A673 (cell line): Measurements from ENCODE around the gene FBXL2. TPM values are rescaled to one million over a fixed set of nuclear protein-coding genes. Genes with fewer than 3 reads are reported as not detected.

Experiments used
- BruUV-seq: library from RNA; stranded (reverse); fragments of 400-500 nt; replicated peaks from 2 replicates; lab custom pipeline; 2021; lab: Mats Ljungman, UMichigan
- CTCF ChIA-PET: fragments of 300-600 bp; sonication (Branson Sonifier 250); formaldehyde crosslinking; loops from one replicate; lab custom pipeline; 2022; ENCODE audit warnings: antibody characterized with exemption; lab: Charles Lee
- POLR2A ChIA-PET: fragments of 300-600 bp; sonication (Branson Sonifier 250); formaldehyde crosslinking; loops from one replicate; lab custom pipeline; 2022; ENCODE audit warnings: antibody characterized with exemption; ENCODE audit not compliant: low non-redundant PET; lab: Charles Lee
- DNase-seq: peaks from one replicate; pipeline ENCODE4 v3.0.0-alpha.2; 2015; ENCODE audit warnings: low spot score
- H3K27ac ChIP-seq: fragments of 200-600 bp; sonication (generic); 2 replicates; pipeline ENCODE4 v1.5.1; 2016; ENCODE audit warnings: mixed run types, low read depth, mild to moderate bottlenecking, mixed read lengths, antibody characterized with exemption, low read length; ENCODE audit not compliant: poor library complexity, severe bottlenecking
- H3K27me3 ChIP-seq: fragments of 200-600 bp; sonication (generic); replicated peaks from 2 replicates; pipeline ENCODE4 v1.6.1; 2017; ENCODE audit warnings: mixed run types, low read depth, mild to moderate bottlenecking, mixed read lengths, antibody characterized with exemption, low read length; ENCODE audit not compliant: insufficient read depth, poor library complexity
- H3K36me3 ChIP-seq: fragments of 200-600 bp; sonication (generic); 2 replicates; pipeline ENCODE4 v1.6.1; 2016; ENCODE audit warnings: mixed run types, mild to moderate bottlenecking, mixed read lengths, antibody characterized with exemption, low read length; ENCODE audit not compliant: insufficient read depth, poor library complexity, severe bottlenecking
- H3K4me1 ChIP-seq: fragments of 200-600 bp; sonication (generic); 2 replicates; pipeline ENCODE4 v1.6.1; 2017; ENCODE audit warnings: mixed run types, mild to moderate bottlenecking, mixed read lengths, antibody characterized with exemption, low read length; ENCODE audit not compliant: insufficient read depth, poor library complexity, severe bottlenecking
- H3K4me3 ChIP-seq: fragments of 200-600 bp; sonication (generic); 2 replicates; pipeline ENCODE4 v1.5.1; 2016; ENCODE audit warnings: low read depth, mixed run types, mild to moderate bottlenecking, mixed read lengths, low read length; ENCODE audit not compliant: poor library complexity, severe bottlenecking
- H3K9me3 ChIP-seq: fragments of 200-600 bp; sonication (generic); 2 replicates; pipeline ENCODE4 v1.6.1; 2016; ENCODE audit warnings: mixed run types, low read depth, mild to moderate bottlenecking, mixed read lengths, antibody characterized with exemption, low read length; ENCODE audit not compliant: poor library complexity, severe bottlenecking
- EZH2 ChIP-seq: fragments of 200-600 bp; sonication (generic); IDR thresholded peaks from 2 replicates; pipeline ENCODE4 v1.6.1; 2017; ENCODE audit warnings: borderline replicate concordance, low read depth, mild to moderate bottlenecking, mixed read lengths, antibody characterized with exemption, low read length; ENCODE audit not compliant: poor library complexity, severe bottlenecking
- intact Hi-C: fragments of 100-400 bp; cut with micrococcal nuclease; formaldehyde crosslinking; loops from one replicate; pipeline ENCODE4 v1.10.0; 2022; ENCODE audit not compliant: unreplicated experiment
- total RNA-seq: library from RNA; stranded (reverse); gene quantifications from 2 replicates; pipeline ENCODE4 v1.2.3, GENCODE V29; 2021
- TF ChIP-seq, protein P1 (sequence below): fragments of 300-800, 200-600 bp; sonication (generic); conservative IDR thresholded peaks from 2 replicates; pipeline ENCODE4 v1.5.1; 2017; ENCODE audit warnings: low read depth, mild to moderate bottlenecking, antibody characterized with exemption, low read length, moderate library complexity, mixed read lengths

Gene FBXL2
- total RNA-seq, 1 experiment from 2014 or later = 7.8 TPM

DNA sequence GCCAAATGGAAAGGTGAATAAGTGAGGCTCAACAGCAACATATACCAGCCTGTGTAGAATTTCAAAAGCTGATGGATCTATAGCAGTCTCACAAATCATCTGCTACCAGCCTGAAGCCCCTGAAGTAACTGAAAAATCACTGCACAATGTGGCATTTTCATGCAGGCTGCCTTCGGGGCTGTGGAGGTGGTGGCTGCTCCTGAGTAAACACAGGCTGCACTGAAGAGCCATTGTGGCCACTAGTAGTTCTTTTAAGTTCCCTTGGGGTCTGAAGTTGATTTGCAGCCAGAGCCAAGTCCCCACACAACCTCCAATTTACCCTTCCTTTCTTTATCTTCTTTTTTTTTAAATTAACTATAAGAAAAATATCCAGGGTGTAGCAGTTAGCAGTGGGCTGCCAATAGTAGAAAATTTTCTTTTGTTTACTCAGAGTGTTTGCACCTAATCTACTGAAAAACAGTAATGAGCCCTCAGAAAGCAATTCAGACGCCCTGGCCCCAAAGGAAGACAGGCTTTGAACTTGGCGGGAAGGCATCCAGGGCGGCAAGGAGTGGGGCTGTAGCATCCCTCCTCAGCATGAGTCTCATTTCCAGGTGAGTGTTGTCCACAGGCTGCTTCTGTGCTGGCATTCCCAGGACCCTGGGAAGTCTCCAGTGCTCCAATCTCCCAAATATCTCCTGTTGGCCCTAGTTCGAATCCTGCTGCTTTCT, 45.3 kb upstream of the FBXL2 start:
- POLR2A ChIA-PET = no interaction called here
- no peak for TF ChIP-seq EZH2
- TF ChIP-seq, protein P1, sequence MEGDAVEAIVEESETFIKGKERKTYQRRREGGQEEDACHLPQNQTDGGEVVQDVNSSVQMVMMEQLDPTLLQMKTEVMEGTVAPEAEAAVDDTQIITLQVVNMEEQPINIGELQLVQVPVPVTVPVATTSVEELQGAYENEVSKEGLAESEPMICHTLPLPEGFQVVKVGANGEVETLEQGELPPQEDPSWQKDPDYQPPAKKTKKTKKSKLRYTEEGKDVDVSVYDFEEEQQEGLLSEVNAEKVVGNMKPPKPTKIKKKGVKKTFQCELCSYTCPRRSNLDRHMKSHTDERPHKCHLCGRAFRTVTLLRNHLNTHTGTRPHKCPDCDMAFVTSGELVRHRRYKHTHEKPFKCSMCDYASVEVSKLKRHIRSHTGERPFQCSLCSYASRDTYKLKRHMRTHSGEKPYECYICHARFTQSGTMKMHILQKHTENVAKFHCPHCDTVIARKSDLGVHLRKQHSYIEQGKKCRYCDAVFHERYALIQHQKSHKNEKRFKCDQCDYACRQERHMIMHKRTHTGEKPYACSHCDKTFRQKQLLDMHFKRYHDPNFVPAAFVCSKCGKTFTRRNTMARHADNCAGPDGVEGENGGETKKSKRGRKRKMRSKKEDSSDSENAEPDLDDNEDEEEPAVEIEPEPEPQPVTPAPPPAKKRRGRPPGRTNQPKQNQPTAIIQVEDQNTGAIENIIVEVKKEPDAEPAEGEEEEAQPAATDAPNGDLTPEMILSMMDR = no peak
- no peak overlapping the region for H3K4me3 ChIP-seq
- no peaks in the 10 kb centered on the region for H3K9me3 ChIP-seq
- H3K27ac ChIP-seq = no peak overlapping the region
- CTCF ChIA-PET = no interaction called here
- H3K4me1 ChIP-seq = no peaks in the 10 kb centered on the region
- DNase-seq = no peak
- H3K36me3 ChIP-seq = no peaks in the 10 kb centered on the region
- BruUV-seq = no TSS peak
- intact Hi-C loops = no loop called here
- H3K27me3 ChIP-seq = no peaks in the 10 kb centered on the region

DNA sequence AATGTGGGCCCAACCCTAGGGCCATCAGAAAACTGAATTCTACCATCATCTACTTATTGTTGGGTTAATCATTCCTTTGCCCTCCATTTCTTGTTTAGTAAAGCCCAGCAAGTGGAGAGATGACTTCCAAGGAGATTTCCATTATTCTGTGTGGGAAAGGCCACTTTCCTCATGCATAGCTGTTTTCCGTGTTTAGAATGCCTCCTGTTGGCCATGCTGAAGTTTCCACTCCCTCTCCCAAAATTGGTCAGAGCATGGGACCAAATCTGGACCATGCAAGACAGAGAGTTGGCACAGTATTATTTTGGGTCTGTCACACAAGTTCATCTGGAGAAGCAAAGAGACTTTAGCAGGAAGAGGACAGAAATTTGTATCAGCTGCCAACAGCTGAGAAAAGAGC, 43.4 kb upstream of the FBXL2 start:
- Histone ChIP-seq H3K9me3 (no peaks in the 10 kb centered on the region), H3K36me3 (no peaks in the 10 kb centered on the region), H3K4me1 (no peaks in the 10 kb centered on the region), H3K4me3 (no peak overlapping the region), H3K27ac (no peak overlapping the region), H3K27me3 (no peaks in the 10 kb centered on the region)
- DNase-seq = no peak
- BruUV-seq = no TSS peak
- no peak for TF ChIP-seq EZH2
- TF ChIP-seq, protein P1 = no peak
- CTCF ChIA-PET = no interaction called here
- intact Hi-C loops = no loop called here
- POLR2A ChIA-PET = no interaction called here

DNA sequence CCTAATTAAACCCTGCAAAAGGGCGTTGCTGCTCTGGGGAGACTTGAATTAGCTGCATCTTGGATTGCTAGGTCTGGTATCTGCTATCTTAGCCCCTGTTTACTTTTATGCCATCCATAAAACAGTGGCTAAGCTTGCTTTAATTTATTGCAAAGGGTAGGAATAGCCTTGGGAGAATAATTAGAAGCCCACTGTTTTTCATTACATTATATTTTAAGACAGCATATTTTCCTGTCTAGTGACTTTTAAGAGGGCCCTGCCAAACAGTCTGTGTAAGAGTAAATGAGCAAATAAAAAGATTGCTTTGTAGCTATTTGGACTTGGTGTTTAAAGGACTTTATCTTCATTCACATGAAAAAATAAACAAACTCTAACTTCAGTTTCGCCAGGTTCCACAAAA, 41.2 kb upstream of the FBXL2 start:
- Histone ChIP-seq H3K4me1 (no peaks in the 10 kb centered on the region), H3K9me3 (no peaks in the 10 kb centered on the region), H3K4me3 (no peak overlapping the region), H3K27me3 (no peaks in the 10 kb centered on the region), H3K27ac (no peak overlapping the region), H3K36me3 (no peaks in the 10 kb centered on the region)
- intact Hi-C loops = no loop called here
- POLR2A ChIA-PET = no interaction called here
- BruUV-seq = no TSS peak
- TF ChIP-seq EZH2 = no peak
- TF ChIP-seq, protein P1 = no peak
- DNase-seq = no peak
- CTCF ChIA-PET = no interaction called here
